Measurements from ENCODE around the gene SPIRE1.

Gene SPIRE1

GRCh38 chr18:12423393-12423792 lies 234.5 kb downstream of the SPIRE1 start:
- no peaks in the 10 kb centered on the region for H3K36me3 ChIP-seq (ENCODE audit: insufficient read depth, low read length)
- no peaks in the 10 kb centered on the region for H3K9me3 ChIP-seq (ENCODE audit: insufficient read depth, low read length, severe bottlenecking)
- no peak overlapping the region for H3K4me3 ChIP-seq (ENCODE audit: low read depth in 1 of 2, low read length in 2 of 2)
- no peak overlapping the region for H3K27ac ChIP-seq (ENCODE audit: low read length)
- no peak overlapping the region for H3K4me2 ChIP-seq (ENCODE audit: insufficient read depth, low read length)
- H2AFZ ChIP-seq (ENCODE audit: low read depth, low read length): no peak overlapping the region
- no peaks in the 10 kb centered on the region for H3K79me2 ChIP-seq (ENCODE audit: insufficient read depth, low read length)
- ATAC-seq (ENCODE audit: insufficient read depth, low read depth) (no peak), DNase-seq (no peak)
- no peak overlapping the region for H3K9ac ChIP-seq (ENCODE audit: low read depth, low read length)
- no peaks in the 10 kb centered on the region for H3K4me1 ChIP-seq (ENCODE audit: insufficient read depth, low read length)
- no peaks in the 10 kb centered on the region for H3K27me3 ChIP-seq (ENCODE audit: insufficient read depth, low read length, poor library complexity)
- no peaks in the 10 kb centered on the region for H4K20me1 ChIP-seq (ENCODE audit: insufficient read depth, low read length)
- TF ChIP-seq EZH2 (IDR thresholded peaks at IDR 0.05; ENCODE audit: borderline replicate concordance, low read depth, low read length, severe bottlenecking): no peak
- TF ChIP-seq, protein P1, sequence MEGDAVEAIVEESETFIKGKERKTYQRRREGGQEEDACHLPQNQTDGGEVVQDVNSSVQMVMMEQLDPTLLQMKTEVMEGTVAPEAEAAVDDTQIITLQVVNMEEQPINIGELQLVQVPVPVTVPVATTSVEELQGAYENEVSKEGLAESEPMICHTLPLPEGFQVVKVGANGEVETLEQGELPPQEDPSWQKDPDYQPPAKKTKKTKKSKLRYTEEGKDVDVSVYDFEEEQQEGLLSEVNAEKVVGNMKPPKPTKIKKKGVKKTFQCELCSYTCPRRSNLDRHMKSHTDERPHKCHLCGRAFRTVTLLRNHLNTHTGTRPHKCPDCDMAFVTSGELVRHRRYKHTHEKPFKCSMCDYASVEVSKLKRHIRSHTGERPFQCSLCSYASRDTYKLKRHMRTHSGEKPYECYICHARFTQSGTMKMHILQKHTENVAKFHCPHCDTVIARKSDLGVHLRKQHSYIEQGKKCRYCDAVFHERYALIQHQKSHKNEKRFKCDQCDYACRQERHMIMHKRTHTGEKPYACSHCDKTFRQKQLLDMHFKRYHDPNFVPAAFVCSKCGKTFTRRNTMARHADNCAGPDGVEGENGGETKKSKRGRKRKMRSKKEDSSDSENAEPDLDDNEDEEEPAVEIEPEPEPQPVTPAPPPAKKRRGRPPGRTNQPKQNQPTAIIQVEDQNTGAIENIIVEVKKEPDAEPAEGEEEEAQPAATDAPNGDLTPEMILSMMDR (IDR thresholded peaks at IDR 0.05; ENCODE audit: borderline replicate concordance, extremely low read depth, low read length, poor library complexity, severe bottlenecking): no peak

- Histone ChIP-seq H3K9ac (ENCODE audit: low read depth, low read length) (no peak overlapping the region), H4K20me1 (ENCODE audit: insufficient read depth, low read length) (no peaks in the 10 kb centered on the region), H3K79me2 (ENCODE audit: insufficient read depth, low read length) (no peaks in the 10 kb centered on the region), H3K9me3 (ENCODE audit: insufficient read depth, low read length, severe bottlenecking) (no peaks in the 10 kb centered on the region), H3K36me3 (ENCODE audit: insufficient read depth, low read length) (no peaks in the 10 kb centered on the region), H3K27me3 (ENCODE audit: insufficient read depth, low read length, poor library complexity) (no peaks in the 10 kb centered on the region), H3K4me3 (ENCODE audit: low read depth in 1 of 2, low read length in 2 of 2) (no peak overlapping the region), H2AFZ (ENCODE audit: low read depth, low read length) (no peak overlapping the region), H3K27ac (ENCODE audit: low read length) (no peak overlapping the region), H3K4me1 (ENCODE audit: insufficient read depth, low read length) (no peaks in the 10 kb centered on the region), H3K4me2 (ENCODE audit: insufficient read depth, low read length) (no peak overlapping the region)
- peak; percentile 52; the same call in 2 of the 3 replicates for ATAC-seq (ENCODE audit: insufficient read depth, low read depth)
- peak; percentile 8 for DNase-seq
- TF ChIP-seq, protein P1 (IDR thresholded peaks at IDR 0.05; ENCODE audit: borderline replicate concordance, extremely low read depth, low read length, poor library complexity, severe bottlenecking): peak; percentile 36
- TF ChIP-seq EZH2 (IDR thresholded peaks at IDR 0.05; ENCODE audit: borderline replicate concordance, low read depth, low read length, severe bottlenecking): no peak
Observed at GRCh38 chr18:12422936-12423335, 235.0 kb downstream of the SPIRE1 start.

DNA sequence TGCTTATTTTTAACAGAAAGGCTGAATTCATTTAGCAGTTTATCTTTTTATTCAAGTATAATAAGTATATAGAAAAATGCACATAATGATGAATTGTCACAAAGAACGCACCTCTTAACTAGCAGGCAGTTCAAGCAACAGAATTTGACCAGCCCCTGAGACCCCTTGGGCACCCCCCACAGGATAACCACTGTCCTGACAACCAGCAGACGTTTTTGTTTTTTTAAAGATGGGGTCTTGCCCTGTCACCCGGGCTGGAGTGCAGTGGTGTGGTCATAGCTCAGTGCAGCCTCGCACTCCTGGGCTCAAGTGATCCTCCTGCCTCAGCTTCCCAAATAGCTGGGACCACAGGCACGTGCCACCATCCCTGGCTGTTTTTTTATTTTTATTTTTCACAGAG lies 236.2 kb downstream of the SPIRE1 start:
- Histone ChIP-seq H3K79me2 (ENCODE audit: insufficient read depth, low read length) (no peaks in the 10 kb centered on the region), H3K4me3 (ENCODE audit: low read depth in 1 of 2, low read length in 2 of 2) (no peak overlapping the region), H3K27ac (ENCODE audit: low read length) (no peak overlapping the region), H3K27me3 (ENCODE audit: insufficient read depth, low read length, poor library complexity) (no peaks in the 10 kb centered on the region), H3K4me1 (ENCODE audit: insufficient read depth, low read length) (no peaks in the 10 kb centered on the region), H4K20me1 (ENCODE audit: insufficient read depth, low read length) (no peaks in the 10 kb centered on the region), H3K9me3 (ENCODE audit: insufficient read depth, low read length, severe bottlenecking) (no peaks in the 10 kb centered on the region), H3K4me2 (ENCODE audit: insufficient read depth, low read length) (no peak overlapping the region), H2AFZ (ENCODE audit: low read depth, low read length) (no peak overlapping the region), H3K9ac (ENCODE audit: low read depth, low read length) (no peak overlapping the region), H3K36me3 (ENCODE audit: insufficient read depth, low read length) (no peaks in the 10 kb centered on the region)
- no peak for TF ChIP-seq EZH2 (IDR thresholded peaks at IDR 0.05; ENCODE audit: borderline replicate concordance, low read depth, low read length, severe bottlenecking)
- TF ChIP-seq, protein P1 (IDR thresholded peaks at IDR 0.05; ENCODE audit: borderline replicate concordance, extremely low read depth, low read length, poor library complexity, severe bottlenecking): peak; percentile 3
- ATAC-seq (ENCODE audit: insufficient read depth, low read depth): no peak
- no peak for DNase-seq
